SK-N-MC (cell line): ENCODE results near the gene HDX.

Experiments used
- DNase-seq: peaks from one replicate; pipeline ENCODE4 v3.0.0-alpha.2; 2011; ENCODE audit warnings: low read depth, low spot score
- H3K27ac ChIP-seq: fragments of 200-600 bp; sonication (generic); 2 replicates; pipeline ENCODE4 v1.5.1; 2016; ENCODE audit warnings: mixed run types
- H3K36me3 ChIP-seq: fragments of 200-600 bp; sonication (generic); 2 replicates; pipeline ENCODE4 v1.6.1; 2017; ENCODE audit warnings: antibody characterized with exemption, low read length, mixed read lengths; ENCODE audit not compliant: insufficient read depth
- H3K4me3 ChIP-seq: fragments of 200-600 bp; sonication (generic); 2 replicates; pipeline ENCODE4 v1.5.1; 2016
- H3K9ac ChIP-seq: fragments of 200-600 bp; sonication (generic); 2 replicates; pipeline ENCODE4 v1.8.0; 2017; ENCODE audit warnings: mixed run types, mixed read lengths; ENCODE audit not compliant: insufficient read length
- H3K9me3 ChIP-seq: fragments of 200-600 bp; sonication (generic); 2 replicates; pipeline ENCODE4 v1.6.1; 2017; ENCODE audit warnings: low read depth, mild to moderate bottlenecking, antibody characterized with exemption, low read length, moderate library complexity, mixed read lengths
- EZH2 ChIP-seq: fragments of 200-600 bp; sonication (generic); IDR thresholded peaks from one replicate; pipeline ENCODE4 v1.6.1; 2017; ENCODE audit warnings: antibody characterized with exemption
- FOXP2 ChIP-seq: optimal IDR thresholded peaks from 2 replicates; pipeline ENCODE3; 2011; ENCODE audit warnings: mild to moderate bottlenecking, moderate library complexity; ENCODE audit not compliant: insufficient read depth; ENCODE audit errors: extremely low read length, control extremely low read depth
- POLR2AphosphoS5 ChIP-seq: IDR thresholded peaks from 2 replicates; pipeline ENCODE4 v1.6.1; 2012; ENCODE audit warnings: mild to moderate bottlenecking, low read depth, low read length, borderline replicate concordance

The HDX gene

DNA sequence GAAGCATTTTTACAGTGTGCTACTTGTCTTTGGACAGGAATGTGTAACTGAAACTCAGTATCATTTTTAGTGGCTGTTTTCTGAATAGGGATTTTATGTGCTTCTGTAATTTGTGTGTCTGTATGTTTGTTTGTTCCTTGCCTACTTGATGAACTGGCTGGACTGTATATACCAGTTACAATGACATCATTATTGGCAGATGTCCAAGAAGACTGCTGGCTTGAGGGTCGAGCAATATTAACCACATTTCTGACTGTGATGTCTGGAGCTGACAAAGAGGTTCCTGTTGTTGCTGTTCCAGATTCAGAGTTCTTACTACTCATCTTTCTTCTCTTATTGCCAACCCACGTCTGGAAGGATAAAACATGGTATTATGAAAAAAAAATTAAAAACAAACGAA lies 33.0 kb downstream of the HDX start:
- TF ChIP-seq FOXP2 (no peak), POLR2AphosphoS5 (no peak), EZH2 (no peak)
- H3K36me3 ChIP-seq: no peaks in the 10 kb centered on the region
- no peak overlapping the region for H3K9ac ChIP-seq
- H3K9me3 ChIP-seq: no peaks in the 10 kb centered on the region
- DNase-seq: no peak
- H3K4me3 ChIP-seq: no peak overlapping the region
- H3K27ac ChIP-seq: no peak overlapping the region

DNA sequence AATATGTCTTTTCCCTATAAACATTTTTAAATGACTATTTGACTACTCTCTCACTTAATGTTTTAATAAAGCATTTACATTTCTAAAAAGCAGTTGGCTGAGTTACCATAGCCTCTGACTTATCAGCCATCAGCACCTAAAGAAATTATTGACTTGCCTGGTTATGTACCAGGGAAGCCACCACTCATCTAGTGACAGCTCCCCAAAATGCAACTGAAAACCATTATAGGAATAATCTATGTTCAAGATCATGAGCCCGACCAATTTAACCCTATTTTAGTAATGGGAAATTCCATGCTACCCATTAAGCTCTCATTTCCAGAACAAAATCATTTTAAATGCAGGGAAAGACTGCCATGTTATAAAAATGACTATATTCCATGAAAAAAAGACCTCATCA lies 34.4 kb downstream of the HDX start:
- Histone ChIP-seq H3K4me3 (no peak overlapping the region), H3K9ac (no peak overlapping the region), H3K27ac (no peak overlapping the region), H3K36me3 (no peaks in the 10 kb centered on the region), H3K9me3 (no peaks in the 10 kb centered on the region)
- no peak for DNase-seq
- TF ChIP-seq EZH2 (no peak), FOXP2 (no peak)

GRCh38 chrX:84453351-84454246 lies 48.7 kb downstream of the HDX start:
- H3K9me3 ChIP-seq: no peaks in the 10 kb centered on the region
- DNase-seq: no peak
- H3K27ac ChIP-seq: no peak overlapping the region
- H3K4me3 ChIP-seq: no peak overlapping the region
- H3K9ac ChIP-seq: no peak overlapping the region
- no peaks in the 10 kb centered on the region for H3K36me3 ChIP-seq
- TF ChIP-seq EZH2 (no peak), POLR2AphosphoS5 (no peak)

DNA sequence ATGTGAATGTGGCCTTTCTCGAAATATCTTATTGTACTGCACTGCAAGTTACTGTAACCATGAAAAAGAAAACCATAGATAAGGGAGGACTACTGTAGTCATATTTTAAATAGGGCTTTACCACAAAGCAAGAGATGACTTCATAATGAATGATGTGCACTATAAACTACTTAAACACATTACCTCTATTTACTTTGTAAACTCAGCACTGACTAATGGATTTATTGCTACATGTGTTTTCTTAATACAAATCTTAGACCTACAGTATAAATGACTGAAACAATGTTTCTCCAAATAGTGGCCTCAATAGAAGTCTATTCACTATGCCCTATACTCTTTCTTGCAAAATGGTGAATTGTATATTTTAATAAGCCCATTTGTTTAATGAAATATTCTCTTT lies 61.1 kb downstream of the HDX start:
- H3K4me3 ChIP-seq: no peak overlapping the region
- no peaks in the 10 kb centered on the region for H3K9me3 ChIP-seq
- H3K9ac ChIP-seq: no peak overlapping the region
- no peak for DNase-seq
- H3K27ac ChIP-seq: no peak overlapping the region
- no peak for TF ChIP-seq EZH2
- TF ChIP-seq FOXP2: no peak
- no peak for TF ChIP-seq POLR2AphosphoS5
- no peaks in the 10 kb centered on the region for H3K36me3 ChIP-seq

DNA sequence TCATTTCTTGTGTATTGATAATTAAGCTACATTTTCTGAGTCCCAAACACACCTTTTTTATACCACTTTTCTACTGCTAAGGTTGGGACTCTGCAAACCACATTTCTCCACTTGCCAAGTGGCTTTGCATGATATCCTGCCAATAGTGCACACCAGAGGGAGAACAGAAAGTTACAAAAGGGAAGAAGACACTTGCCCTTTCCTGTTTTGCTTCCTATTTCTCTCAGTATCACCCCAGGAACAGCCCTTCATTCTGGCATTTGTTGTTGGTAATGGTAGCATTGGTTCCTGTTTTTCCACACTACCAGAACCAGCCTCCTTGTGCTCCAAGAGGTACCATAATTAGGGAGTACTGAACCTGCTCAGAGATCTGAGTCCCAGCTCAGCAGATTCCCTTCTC lies 87.1 kb downstream of the HDX start:
- no peak overlapping the region for H3K27ac ChIP-seq
- no peak for DNase-seq
- H3K4me3 ChIP-seq: no peak overlapping the region
- H3K9ac ChIP-seq: no peak overlapping the region
- H3K36me3 ChIP-seq: no peaks in the 10 kb centered on the region
- TF ChIP-seq FOXP2 (no peak), POLR2AphosphoS5 (no peak), EZH2 (no peak)
- H3K9me3 ChIP-seq: no peaks in the 10 kb centered on the region

GRCh38 chrX:84363663-84364062 lies 138.6 kb downstream of the HDX start:
- Histone ChIP-seq H3K9ac (no peak overlapping the region), H3K36me3 (no peaks in the 10 kb centered on the region), H3K4me3 (no peak overlapping the region), H3K9me3 (no peaks in the 10 kb centered on the region), H3K27ac (no peak overlapping the region)
- TF ChIP-seq FOXP2 (no peak), POLR2AphosphoS5 (no peak), EZH2 (no peak)
- DNase-seq: no peak

GRCh38 chrX:84363051-84363450 lies 139.2 kb downstream of the HDX start:
- DNase-seq: no peak
- TF ChIP-seq POLR2AphosphoS5 (no peak), FOXP2 (no peak), EZH2 (no peak)
- no peak overlapping the region for H3K27ac ChIP-seq
- no peaks in the 10 kb centered on the region for H3K9me3 ChIP-seq
- H3K36me3 ChIP-seq: no peaks in the 10 kb centered on the region
- no peak overlapping the region for H3K4me3 ChIP-seq
- H3K9ac ChIP-seq: no peak overlapping the region

- no peaks in the 10 kb centered on the region for H3K36me3 ChIP-seq
- no peak overlapping the region; the same call in 1 of the 2 replicates for H3K27ac ChIP-seq
- no peak overlapping the region for H3K4me3 ChIP-seq
- DNase-seq: no peak
- no peaks in the 10 kb centered on the region for H3K9me3 ChIP-seq
- H3K9ac ChIP-seq: no peak overlapping the region
- TF ChIP-seq POLR2AphosphoS5 (no peak), EZH2 (no peak), FOXP2 (no peak)
Measured at GRCh38 chrX:84362184-84362838, 139.9 kb downstream of the HDX start.

GRCh38 chrX:84358271-84358670 lies 144.0 kb downstream of the HDX start:
- TF ChIP-seq FOXP2 (no peak), POLR2AphosphoS5 (no peak), EZH2 (no peak)
- no peak for DNase-seq
- no peaks in the 10 kb centered on the region for H3K9me3 ChIP-seq
- no peak overlapping the region for H3K4me3 ChIP-seq
- no peaks in the 10 kb centered on the region for H3K36me3 ChIP-seq
- H3K27ac ChIP-seq: no peak overlapping the region
- H3K9ac ChIP-seq: no peak overlapping the region
